DMS53 treated with DMSO at 0.1 percent for 48 hours (cell line): ENCODE results near the gene JAZF1.

Experiments used
- DNase-seq: peaks from one replicate; lab custom pipeline; 2025; ENCODE audit not compliant: unreplicated experiment; lab: John Stamatoyannopoulos, UW

The JAZF1 gene

DNA sequence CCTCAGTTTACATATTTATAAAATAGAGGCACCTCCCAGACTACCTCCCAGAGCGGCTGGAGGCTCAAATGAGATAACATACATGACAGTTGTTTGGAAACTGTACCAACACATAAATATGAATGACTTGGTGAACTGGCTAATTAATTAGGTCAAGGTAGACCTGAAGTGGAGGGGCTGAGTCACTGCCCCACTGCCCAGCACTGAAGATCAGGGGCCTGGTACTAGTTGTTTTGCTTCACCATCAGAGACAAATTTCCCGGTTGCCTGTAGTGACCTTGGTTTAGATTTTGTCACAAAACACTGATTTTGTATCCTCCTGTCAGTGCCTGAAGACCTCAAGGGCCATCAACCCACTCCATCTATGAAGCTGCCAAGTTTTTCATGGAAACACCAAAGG is 41.8 kb downstream of the JAZF1 start:
- no peak for DNase-seq

DNA sequence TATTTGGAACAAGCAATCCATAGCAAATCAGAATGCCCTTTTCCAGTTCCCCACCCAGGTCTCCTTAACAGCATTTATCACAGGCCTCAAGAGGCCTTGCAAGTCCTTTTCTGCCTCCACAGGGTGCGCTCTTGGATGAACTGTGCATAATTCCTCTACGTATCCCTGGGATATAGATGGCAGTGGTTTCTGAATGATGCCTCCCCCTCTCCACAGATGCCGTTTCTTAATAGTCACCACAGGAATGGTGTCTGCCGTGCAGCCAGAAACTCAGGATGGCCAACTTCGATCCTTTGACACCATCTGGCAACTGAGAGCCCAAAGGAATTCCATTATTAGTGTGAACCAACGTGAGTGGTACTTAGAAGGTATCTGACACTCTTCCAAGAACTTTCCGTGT is 43.1 kb downstream of the JAZF1 start:
- no peak for DNase-seq

DNA sequence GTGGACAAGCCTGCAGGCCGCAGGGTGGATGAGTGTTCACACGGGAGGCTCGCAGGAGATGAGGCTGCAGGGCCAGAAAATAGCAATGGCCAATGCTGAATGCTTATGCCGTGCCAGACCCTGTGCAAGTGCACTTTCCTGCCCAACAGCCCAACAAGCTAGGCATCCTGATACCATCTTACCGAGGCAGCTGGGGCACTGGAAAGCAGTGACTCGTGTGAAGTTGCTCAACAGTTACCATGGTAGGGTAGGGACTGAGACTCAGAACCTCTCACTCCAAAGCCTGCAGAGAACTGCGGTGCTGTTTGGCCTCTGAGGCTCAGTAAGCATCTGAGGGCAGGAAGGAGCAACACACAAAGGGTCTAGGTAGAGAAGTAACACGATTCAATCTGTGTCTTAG is 43.7 kb downstream of the JAZF1 start:
- DNase-seq = no peak

DNA sequence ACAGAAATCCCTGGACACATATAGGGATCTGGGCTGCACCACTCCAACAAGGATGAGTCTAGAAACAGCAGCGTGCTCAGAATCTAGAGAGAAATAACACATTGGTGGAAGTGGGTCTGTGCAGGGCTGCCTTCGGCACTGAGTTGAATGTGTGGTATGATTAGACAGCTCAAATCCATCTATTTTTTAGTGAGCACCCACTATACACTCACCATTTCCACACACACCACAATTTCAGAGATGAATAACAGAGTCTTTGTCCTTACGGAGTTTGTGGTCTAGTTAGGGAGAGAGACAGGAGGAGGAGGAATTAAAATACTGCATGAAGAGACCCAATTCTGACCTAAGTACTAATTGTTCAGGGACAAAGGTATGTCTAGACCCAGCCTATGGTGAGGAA is 44.2 kb downstream of the JAZF1 start:
- no peak for DNase-seq

DNA sequence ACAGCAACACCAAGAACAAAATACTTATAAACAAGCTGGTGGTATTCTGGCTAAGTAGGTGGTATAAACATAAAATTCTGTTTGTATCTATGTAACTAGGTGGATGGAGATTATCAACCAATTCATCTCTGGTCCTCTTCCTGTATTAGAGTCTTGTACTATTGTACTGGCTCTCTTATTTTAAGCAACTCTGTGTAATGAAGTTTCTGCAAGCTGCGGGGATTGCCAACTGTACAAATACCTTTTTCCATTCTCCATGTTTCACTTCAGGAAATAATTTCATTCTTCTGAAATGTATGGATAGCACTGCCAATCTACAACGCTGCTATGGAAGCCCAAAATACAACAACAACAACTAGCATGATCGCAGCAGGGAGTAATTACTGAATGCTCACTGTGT is 44.8 kb downstream of the JAZF1 start:
- no peak for DNase-seq

DNA sequence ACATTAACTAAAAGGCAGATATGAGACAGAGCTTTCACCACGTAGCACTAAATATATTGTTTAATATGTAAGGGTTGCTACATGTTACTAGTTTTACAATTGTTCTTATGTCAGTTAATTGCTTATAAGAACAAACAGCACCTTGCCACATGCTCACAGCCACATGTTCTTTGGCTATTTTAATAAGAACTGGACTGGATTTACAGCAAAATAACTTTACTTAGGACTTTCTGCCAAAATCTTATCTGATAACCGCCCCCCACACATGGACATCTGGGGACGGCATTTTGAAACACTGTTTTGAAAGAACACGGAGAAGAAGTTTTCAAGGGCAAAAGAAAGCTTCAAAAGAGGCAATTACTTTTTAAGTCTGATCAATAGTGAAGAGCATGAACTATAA is 45.3 kb downstream of the JAZF1 start:
- DNase-seq = no peak

DNA sequence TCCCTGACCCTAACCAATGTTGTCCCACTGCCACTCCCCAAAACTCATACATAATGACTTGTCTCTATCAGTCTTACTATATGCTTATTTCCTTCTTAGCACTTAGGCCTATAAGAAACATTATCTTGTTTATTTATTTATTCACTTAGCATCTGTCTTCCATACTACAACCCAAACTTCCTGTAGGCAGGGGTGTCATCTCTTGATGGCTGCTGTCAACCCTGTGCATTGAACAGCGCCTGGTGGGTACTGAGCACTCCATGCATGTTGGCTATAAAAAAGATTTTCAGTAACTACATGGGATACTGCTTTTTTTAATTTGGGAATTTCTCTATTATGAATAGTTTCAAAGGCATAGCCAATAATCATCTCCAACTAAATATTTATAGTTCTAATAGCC is 46.7 kb downstream of the JAZF1 start:
- DNase-seq = no peak

DNA sequence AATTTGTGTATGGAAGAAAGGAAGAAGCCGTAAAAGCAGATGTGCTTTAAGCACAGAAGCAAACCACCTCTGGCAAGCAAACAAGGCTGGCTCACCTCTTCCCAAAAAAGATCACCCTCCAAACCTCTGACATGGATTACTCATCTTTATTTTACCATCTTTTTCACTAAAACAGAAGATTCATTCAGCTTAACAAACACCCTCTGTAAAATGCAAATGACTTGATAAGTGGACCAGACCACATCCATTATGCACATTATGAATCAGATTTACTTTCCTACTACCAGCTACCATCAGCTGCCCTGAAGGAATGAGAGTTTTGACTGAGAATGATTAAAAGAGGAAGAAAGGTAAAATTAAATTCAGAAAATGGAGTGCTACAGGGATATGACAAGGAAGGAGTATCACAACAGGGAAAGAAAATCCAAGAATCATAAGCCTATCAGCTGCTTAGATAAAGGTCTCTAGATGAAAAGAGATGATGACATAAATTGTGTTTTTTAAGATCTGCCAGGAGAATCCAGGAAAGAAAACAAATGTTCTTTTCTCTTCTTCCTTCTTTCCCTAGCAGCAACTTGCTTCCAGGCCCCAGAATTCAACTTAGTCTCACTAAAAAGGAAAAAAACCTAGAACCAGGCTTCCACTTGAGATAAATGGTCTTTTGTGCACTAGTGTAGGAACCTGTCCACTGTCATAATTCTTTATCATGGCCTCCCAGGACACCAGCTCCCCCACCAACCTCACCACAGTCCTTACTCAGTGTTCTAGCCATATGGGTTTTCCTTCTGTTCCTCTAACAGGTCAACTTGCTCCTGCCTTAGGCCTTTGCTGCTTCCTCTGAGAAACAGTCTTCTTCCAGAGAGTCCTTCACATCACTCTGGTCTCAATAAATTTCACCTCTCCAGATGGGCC is 47.4 kb downstream of the JAZF1 start:
- DNase-seq = no peak

DNA sequence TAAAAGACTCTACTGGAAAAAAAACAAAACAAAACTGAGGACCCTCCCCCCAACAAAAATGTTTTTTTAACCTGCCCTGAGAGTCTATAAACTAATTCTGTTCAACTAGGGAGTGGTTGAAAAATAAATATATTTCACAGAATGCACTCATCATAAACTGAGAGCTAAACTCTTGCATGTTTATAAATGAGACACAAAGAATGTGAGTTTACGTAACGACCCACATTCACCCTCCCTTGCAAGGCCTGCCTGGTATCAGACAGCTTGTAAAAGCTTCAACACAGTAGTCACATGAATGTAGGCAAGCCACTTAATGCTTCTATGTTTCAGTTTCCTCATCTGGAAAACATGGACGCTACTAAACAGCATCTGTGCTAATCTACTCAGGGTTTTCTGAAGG is 50.3 kb downstream of the JAZF1 start:
- DNase-seq = no peak

DNA sequence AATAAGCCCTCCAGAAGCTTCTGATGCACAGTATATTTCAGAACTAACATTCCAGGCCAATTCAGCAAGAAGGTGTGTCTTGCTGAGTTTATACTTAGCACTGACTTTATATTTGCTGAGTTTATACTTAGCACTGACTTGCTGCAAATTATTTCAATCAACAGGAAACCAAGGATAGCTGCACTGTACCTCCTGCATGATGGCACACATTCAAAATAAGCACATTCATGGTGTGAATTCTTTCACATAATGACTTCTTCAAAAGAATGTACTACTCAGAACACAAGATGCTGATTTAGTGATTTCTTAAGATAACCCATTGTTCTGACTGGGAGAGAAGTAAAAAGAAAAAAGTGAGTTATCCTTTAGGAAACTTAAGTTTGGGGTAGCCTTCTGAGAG is 52.0 kb downstream of the JAZF1 start:
- DNase-seq = no peak

DNA sequence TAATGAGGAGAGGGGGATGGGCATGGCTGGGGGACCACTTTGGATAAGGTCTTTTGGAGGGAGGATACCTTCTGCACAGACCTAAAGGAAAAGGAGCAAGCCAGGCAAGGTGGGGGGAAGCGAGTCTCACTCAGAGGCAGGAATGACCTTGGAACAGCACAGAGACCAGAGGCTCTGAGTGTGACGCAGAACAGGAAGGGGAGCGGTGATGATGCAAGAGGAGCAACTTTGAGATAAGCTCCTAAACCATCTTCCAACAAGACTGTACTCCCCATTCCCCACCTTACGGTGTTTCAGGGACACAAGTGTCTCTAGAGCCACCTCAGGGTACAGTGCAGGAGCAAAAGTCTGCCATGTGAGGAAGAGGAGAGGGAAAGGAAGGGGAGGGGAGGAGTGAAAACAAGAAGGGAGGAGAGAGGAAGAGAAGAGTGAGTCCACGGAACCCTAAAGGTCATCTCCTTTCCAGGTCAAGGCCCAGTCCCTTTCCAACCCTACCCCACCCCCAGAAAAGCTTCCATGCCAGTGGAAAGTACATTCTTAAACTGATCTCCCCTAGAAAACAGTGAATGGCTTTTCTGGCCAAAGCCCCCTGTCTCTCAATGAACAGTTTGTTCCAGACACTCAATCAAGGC is 54.1 kb downstream of the JAZF1 start:
- no peak for DNase-seq

DNA sequence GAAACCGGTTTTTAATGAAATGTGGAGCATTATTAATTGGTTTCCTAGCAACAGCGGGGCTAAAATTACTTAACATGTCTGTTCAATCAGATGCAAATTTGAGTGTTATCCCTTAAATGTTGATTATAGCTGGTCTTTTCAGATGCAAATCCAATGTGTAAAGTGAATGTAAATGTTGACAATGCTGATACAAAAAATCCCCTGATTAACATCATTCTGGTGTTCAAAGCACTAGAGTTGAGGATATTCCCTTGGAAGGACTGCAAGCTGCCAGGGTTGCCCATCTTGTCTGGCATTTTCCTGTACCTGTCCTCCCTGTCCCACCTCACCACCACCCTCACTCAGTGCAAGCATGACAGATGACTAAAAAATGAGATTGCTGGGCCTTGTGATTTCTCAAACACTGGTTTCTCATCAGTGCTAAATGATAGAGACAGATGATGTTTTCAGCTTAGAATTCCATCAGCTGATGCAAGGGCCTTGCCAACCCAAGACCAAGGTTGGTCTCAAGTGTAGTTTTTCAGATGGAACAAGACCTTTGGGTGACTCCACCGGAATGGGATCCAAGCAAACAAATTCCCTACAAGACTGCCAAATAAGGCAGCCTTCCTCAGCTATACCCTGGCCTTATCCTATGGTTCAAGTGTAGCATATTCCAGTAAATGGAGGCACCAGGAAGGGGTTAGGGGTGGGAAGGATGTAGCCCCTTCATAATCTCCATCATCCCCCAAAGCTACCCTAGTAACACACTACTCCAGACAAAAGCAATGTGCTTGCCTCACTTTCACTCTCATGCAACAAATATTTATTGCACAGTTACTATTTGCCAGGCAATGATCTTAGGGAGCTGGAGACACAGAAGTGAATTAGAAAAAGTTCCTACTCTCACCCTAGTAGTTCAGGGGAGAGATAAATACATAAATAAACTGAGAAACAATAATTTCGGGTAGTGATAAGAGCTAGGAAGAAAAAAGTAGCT is 54.9 kb downstream of the JAZF1 start:
- DNase-seq = no peak

DNA sequence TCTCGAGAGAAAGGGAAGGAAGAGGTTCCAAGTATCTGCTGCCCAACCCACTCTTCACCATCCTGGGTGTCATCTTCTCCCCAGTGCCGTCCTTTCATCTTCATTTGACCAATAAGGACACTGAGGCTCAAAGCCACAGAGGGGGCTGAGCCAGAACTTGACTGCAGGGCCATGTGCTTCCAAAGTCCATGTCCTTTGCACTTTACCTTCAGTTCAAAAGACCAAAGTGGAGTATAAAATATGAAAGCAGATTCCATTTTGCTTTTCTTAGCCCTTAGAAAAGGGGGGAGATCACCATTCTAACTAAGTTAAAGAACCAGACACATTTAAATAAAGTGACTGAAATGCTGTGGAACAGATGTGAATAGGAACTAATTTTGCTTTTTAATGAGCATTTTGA is 56.2 kb downstream of the JAZF1 start:
- DNase-seq = no peak

DNA sequence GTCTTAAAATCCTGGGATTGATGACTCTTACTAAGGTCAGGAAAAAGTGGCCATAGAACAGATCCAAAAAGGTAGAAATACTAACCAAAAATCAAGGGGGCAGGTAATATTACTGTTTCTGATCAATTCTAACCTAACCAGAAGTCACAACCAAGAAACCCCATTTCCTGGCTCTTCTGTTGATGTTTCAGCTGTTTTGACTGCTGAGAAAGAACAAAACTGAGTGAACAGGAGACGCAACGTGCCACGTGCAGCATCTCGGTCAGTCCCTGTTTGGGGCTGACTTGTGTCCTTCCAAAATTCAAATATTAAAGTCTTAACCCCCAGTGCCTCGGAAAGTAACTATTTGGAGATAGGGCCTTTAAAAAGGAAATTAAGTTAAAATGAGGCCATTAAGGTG is 56.8 kb downstream of the JAZF1 start:
- DNase-seq = no peak

DNA sequence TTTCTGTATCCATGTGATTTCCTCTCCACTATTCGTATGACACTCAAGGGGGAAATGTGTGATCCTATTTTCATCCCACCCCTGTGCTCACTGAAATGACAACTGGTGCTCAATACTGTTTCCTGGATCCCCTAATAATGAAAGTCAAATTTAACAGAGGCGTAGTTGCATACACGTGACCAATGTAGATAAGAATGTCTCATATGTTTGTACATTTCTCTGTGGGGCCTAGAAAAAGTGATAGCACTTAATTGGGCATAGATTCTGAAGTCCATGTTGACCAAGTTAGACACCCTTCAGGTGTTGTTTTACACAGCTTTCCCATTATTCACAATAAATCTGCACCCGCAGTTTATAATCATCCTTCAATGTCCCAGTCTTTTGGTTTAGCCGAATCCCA is 59.1 kb downstream of the JAZF1 start:
- DNase-seq = no peak

DNA sequence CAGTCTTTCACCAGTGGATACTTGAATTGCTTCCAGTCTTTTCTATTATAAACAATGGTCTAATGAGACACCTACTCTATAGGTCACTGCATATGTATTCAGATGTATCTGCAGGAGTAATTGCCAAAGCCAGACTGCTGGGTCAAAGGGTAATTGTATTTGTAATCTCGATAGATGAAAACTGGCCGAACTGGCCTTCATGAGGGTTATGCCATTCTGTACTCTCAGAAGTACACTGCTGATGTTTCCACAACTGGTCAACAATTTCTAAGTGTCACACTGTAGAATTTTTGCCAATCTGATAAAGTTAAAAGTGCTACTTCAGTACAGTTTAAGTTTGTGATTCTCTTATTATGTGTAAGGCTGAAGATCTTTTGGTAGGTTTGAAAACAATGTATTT is 64.6 kb downstream of the JAZF1 start:
- no peak for DNase-seq

DNA sequence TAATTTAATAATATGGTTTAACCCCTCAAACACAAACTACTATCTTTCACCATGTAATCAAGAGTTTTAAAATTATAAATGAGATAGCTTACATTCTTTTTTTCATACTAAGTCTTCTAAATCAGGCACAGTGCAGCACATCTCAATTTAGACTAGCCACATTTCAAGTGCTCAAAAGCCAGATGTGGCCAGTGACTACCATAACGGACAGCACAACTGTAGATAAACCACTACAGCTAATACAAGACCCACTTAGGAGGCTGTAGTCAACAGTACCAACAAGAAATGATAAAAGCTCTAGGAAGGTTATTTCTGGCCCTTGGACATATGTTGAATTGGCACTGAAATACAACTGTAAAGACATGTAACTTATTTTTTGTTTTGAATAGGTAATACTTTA is 65.3 kb downstream of the JAZF1 start:
- no peak for DNase-seq

DNA sequence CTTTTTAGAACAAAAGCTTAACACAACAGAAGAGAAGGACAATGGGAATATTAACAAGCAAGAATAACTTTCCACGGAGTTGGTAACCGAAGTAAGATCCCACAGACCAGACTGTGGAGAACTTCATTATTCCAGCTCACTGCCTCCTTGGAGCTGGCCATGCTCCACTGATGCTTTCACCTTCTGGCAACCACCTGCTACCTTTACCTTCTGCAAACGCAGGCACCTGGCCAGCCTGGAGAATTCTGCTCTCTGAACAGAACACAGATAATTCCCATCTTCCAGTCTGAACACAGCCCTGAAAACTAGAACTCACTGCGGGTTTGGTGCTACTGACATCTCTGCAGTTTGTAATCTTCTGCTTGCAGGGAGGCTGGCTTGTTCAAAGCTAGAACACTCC is 66.5 kb downstream of the JAZF1 start:
- DNase-seq = peak; percentile 21

DNA sequence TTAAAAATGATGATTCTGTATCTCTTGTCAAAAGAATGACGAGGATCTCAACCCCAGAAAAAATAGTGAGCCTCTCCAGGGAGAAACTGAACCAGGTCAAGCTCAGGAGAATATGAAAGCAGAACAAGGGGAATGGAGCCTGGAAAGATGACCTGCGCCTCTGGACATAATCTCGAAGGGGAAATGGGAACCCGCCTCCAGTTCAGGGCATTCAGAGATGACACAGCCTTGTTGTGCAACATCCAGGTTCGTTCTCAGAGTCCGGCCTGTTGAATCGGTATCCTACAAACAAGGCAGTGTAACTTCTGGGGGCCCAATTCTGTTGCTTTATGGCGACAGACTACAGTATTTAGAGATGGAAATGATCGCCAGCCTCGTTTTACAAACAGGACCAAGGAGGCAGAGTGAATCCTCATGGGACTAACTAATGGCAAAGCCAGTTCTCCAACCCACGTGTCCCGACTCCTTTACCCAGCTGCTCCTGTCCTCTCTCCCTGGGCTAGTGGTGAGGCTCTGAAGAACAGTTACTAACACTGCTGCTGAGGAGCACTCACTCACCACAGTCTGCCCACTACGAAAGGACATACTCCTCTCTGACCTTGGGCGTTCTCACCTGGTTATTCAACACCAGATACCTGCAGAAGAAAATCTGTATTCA is 67.6 kb downstream of the JAZF1 start:
- DNase-seq = no peak

DNA sequence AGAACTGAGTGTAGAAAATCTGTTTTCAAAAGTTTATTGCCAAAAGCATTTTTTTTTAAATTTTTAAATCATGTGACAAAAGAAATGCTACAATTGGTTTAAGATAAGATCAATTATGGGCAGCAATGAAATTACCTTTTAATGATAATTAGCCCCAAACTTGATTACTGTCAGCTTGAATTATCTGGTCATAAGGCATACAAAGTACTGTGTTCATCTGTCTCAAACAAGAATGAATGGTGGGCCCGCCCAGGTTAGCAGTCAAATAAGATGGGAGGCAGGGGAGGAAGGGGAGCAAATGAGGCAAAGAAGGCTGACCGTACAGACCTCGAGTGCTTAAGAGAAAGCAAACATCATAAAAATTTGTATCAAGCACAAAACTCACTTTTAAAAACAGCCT is 68.1 kb downstream of the JAZF1 start:
- DNase-seq = no peak

DNA sequence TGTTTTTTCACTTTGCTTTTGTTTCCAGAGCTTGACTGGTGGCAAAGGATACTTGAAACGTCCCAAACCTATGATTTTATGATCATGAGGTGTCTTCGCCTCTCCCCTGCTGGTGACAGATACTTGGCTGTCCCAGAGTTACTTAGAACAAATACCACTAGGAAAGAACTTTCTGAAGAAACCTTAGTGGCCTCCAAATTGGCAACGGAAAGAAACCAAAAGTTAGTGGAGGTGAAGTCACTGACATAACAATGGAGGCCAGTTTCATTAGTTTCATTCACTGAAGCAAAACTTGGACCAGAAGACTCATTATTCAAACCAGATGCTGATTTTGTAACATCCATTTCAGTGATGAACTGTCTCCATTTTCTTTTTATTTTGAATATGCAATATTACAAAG is 68.6 kb downstream of the JAZF1 start:
- DNase-seq = no peak
